MM.1S (cell line): Measurements from ENCODE around the gene MAPKAPK5.
"Not testable (repeated sequence)": the region's sequence is repeated elsewhere in the genome, so short reads cannot be mapped to it uniquely, and the experiment has no call there.

Experiments used
- EZH2 ChIP-seq: fragments of 300-600 bp; sonication (generic); optimal IDR thresholded peaks from 2 replicates; pipeline ENCODE3; 2017; ENCODE audit warnings: low read depth, mild to moderate bottlenecking, antibody characterized with exemption, low read length, mixed read lengths
- EZH2phosphoT487 ChIP-seq: fragments of 300-600 bp; sonication (generic); IDR thresholded peaks from 2 replicates; pipeline ENCODE4 v1.6.1; 2018; ENCODE audit warnings: antibody characterized with exemption, low read length
- TF ChIP-seq, protein P1 (sequence below): fragments of 300-600 bp; sonication (generic); IDR thresholded peaks from 2 replicates; pipeline ENCODE4 v1.5.1; 2016; ENCODE audit warnings: antibody characterized with exemption, low read length, mixed read lengths

DNA sequence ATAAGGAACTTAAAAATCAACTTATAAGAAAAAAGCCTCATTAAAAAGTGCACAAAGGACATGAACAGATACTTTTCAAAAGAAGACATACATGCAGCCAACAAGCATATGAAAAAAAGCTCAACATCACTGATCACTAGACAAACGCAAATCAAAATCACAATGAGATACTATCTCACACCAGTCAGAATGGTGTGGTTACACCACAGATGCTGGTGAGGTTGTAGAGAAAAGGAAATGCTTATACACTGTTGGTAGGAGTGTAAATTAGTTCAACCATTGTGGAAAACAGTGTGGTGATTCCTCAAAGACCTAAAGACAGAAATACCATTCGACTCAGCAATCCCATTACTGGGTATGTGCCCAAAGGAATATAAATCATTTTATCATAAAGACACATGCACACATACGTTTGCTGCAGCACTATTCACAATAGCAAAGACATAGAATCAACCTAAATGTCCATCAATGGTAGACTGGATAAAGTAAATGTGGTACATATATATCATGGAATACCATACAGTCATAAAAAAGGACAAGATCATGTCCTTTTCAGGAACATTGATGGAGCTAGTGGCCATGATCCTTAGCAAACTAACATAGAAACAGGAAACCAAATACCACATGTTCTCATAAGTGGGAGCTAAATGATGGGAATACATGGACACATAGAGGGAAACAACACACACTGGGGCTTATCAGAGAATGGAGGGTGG is 109.1 kb downstream of the MAPKAPK5 start:
- TF ChIP-seq, protein P1, sequence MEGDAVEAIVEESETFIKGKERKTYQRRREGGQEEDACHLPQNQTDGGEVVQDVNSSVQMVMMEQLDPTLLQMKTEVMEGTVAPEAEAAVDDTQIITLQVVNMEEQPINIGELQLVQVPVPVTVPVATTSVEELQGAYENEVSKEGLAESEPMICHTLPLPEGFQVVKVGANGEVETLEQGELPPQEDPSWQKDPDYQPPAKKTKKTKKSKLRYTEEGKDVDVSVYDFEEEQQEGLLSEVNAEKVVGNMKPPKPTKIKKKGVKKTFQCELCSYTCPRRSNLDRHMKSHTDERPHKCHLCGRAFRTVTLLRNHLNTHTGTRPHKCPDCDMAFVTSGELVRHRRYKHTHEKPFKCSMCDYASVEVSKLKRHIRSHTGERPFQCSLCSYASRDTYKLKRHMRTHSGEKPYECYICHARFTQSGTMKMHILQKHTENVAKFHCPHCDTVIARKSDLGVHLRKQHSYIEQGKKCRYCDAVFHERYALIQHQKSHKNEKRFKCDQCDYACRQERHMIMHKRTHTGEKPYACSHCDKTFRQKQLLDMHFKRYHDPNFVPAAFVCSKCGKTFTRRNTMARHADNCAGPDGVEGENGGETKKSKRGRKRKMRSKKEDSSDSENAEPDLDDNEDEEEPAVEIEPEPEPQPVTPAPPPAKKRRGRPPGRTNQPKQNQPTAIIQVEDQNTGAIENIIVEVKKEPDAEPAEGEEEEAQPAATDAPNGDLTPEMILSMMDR, result not testable (repeated sequence)
- not testable (repeated sequence) for TF ChIP-seq EZH2, EZH2phosphoT487
